ENCODE data around the gene PACRG. TPM values are rescaled to one million over a fixed set of nuclear protein-coding genes. Genes with fewer than 3 reads are reported as not detected.

PACRG gene
- total and polyA plus RNA-seq, 5 donors from 2014 or later = 0.44 to 1.2 (median 0.87) TPM; not detected in 2

DNA sequence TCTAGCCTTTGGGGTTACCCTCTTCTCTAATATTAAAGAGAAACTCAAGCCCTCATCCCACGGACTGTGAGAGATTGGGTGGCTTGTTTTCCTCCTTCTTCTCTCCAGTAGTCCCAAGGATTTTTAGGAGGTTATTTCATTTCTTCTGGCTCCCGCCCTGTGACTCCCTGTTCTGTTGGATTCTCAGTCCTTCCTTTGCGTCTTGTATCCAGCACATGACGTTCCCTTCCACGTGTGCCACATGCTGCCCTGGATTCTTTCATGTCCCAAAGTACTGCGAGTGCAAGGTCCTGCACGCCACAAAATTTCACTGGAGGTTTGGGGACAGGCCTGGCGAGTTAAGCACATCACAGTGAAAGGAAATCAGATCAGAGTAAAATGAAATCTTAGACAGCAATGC lies 213.4 kb downstream of the PACRG start:
- Mint-ChIP-seq H3K4me1 (no peaks in the 10 kb centered on the region), H3K9me3 (peaks cover 4 to 37% (median 11%) of the 10 kb centered on the region in 7 donors), H3K36me3 (peaks cover 4% of the 10 kb centered on the region), H3K27ac (no peak overlapping the region), H3K4me3 (no peak overlapping the region), H3K27me3 (no peaks in the 10 kb centered on the region)
- Histone ChIP-seq H3K27me3 (ENCODE audit: control insufficient read depth, insufficient read depth, low read length) (no peaks in the 10 kb centered on the region), H3K4me1 (ENCODE audit: control insufficient read depth, insufficient read depth, low read length, poor library complexity, severe bottlenecking) (no peaks in the 10 kb centered on the region), H3K36me3 (ENCODE audit: control insufficient read depth, insufficient read depth, low read length) (no peaks in the 10 kb centered on the region), H3K27ac (ENCODE audit: insufficient read depth, low read length, poor library complexity, severe bottlenecking) (no peak overlapping the region), H3K4me3 (ENCODE audit: low read depth, low read length) (no peak overlapping the region), H3K9me3 (ENCODE audit: control insufficient read depth in 2 of 2, low read length in 2 of 2) (peaks cover 0 to 4% of the 10 kb centered on the region in 2 experiments)
- no peak for DNase-seq
- ATAC-seq (ENCODE audit: low read depth in 2 of 2) = no peak

DNA sequence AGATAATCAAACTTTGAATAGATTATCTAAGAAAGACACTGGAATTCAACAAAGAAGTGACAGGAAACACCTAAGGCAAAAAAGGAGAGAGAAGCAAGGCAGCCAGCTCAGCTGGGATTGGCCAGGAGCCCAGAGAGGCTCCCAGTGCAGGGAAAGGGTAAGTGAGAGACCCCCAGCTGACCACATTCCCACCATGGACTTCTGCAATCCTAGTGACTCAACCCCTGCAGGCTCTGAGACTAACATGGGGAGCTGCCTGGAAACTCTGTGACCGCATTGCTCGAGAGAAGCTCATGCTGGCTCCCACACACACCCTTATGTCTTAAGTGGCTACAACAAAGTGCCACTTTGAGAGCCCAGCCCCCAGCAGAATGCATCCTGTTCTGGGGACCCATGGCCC lies 215.1 kb downstream of the PACRG start:
- H3K9me3 Mint-ChIP-seq = peaks cover 4 to 36% (median 11%) of the 10 kb centered on the region in 7 donors
- no peaks in the 10 kb centered on the region for H3K4me1 Mint-ChIP-seq
- no peaks in the 10 kb centered on the region for H3K36me3 ChIP-seq (ENCODE audit: control insufficient read depth, insufficient read depth, low read length)
- ATAC-seq (ENCODE audit: low read depth in 2 of 2) (no peak), DNase-seq (no peak)
- peaks cover 4% of the 10 kb centered on the region for H3K36me3 Mint-ChIP-seq
- peaks cover 0 to 4% of the 10 kb centered on the region in 2 experiments for H3K9me3 ChIP-seq (ENCODE audit: control insufficient read depth in 2 of 2, low read length in 2 of 2)
- no peak overlapping the region for H3K27ac Mint-ChIP-seq
- H3K27ac ChIP-seq (ENCODE audit: insufficient read depth, low read length, poor library complexity, severe bottlenecking) = no peak overlapping the region
- no peak overlapping the region for H3K4me3 Mint-ChIP-seq
- no peaks in the 10 kb centered on the region for H3K4me1 ChIP-seq (ENCODE audit: control insufficient read depth, insufficient read depth, low read length, poor library complexity, severe bottlenecking)
- no peaks in the 10 kb centered on the region for H3K27me3 ChIP-seq (ENCODE audit: control insufficient read depth, insufficient read depth, low read length)
- no peak overlapping the region for H3K4me3 ChIP-seq (ENCODE audit: low read depth, low read length)
- no peaks in the 10 kb centered on the region for H3K27me3 Mint-ChIP-seq

DNA sequence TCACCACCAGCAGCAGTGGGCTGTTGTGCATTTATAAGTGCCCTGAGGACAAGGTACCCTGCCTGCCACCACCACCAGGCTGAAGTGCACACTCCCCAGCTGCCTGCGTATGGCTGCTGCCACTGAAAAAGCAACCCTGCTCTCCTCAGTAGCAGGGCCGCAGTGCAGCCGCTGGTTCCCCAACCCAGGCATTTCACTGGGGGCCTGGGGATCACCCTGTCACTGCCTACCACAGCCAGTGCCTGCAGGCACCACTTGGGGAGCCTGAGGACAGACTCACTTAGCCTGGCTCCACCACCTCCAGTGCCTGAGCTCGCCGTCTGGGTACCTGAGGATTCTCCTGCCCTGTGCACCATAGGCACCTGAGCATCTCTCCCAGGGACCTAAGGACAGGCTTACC lies 215.6 kb downstream of the PACRG start:
- Histone ChIP-seq H3K27ac (ENCODE audit: insufficient read depth, low read length, poor library complexity, severe bottlenecking) (no peak overlapping the region), H3K36me3 (ENCODE audit: control insufficient read depth, insufficient read depth, low read length) (no peaks in the 10 kb centered on the region), H3K27me3 (ENCODE audit: control insufficient read depth, insufficient read depth, low read length) (no peaks in the 10 kb centered on the region), H3K4me1 (ENCODE audit: control insufficient read depth, insufficient read depth, low read length, poor library complexity, severe bottlenecking) (no peaks in the 10 kb centered on the region), H3K9me3 (ENCODE audit: control insufficient read depth in 2 of 2, low read length in 2 of 2) (peaks cover 0 to 4% of the 10 kb centered on the region in 2 experiments), H3K4me3 (ENCODE audit: low read depth, low read length) (no peak overlapping the region)
- H3K27ac Mint-ChIP-seq = no peak overlapping the region
- DNase-seq (no peak), ATAC-seq (ENCODE audit: low read depth in 2 of 2) (no peak)
- H3K4me1 Mint-ChIP-seq = no peaks in the 10 kb centered on the region
- no peaks in the 10 kb centered on the region for H3K27me3 Mint-ChIP-seq
- no peak overlapping the region for H3K4me3 Mint-ChIP-seq
- H3K36me3 Mint-ChIP-seq = peaks cover 4% of the 10 kb centered on the region
- H3K9me3 Mint-ChIP-seq = peaks cover 4 to 40% (median 11%) of the 10 kb centered on the region in 7 donors

DNA sequence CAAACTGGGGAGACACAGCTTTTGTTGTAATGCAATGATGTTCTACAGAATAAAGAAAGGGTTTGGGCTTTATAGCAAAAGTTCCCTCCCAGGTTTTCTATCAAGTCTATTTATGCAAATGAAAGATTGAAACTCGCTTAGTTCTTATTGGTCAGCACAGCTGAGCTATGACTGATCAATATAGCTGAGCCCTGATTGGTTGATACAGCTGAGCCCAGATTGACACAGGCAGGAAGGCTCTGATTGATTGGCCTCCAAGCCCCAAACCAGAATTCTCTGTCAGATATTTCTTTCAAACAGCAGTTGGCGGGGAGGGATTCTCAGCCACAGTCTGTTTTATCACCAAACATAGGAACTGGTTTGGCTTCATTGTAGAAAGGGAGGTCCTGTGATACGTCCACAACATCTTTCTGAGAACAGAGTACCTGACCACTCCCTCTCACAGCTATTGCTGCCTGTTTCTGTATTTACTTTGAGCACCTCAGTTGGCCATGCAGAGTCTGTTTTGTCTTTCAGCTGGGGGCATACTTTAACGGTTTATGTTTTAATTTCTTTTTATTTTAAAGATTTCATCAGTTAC lies 223.5 kb downstream of the PACRG start:
- DNase-seq (no peak), ATAC-seq (ENCODE audit: low read depth in 2 of 2) (no peak)
- H3K9me3 Mint-ChIP-seq = peaks cover 0 to 10% (median 3%) of the 10 kb centered on the region in 7 donors
- Histone ChIP-seq H3K27ac (ENCODE audit: insufficient read depth, low read length, poor library complexity, severe bottlenecking) (no peak overlapping the region), H3K9me3 (ENCODE audit: control insufficient read depth in 2 of 2, low read length in 2 of 2) (no peaks in the 10 kb centered on the region), H3K27me3 (ENCODE audit: control insufficient read depth, insufficient read depth, low read length) (no peaks in the 10 kb centered on the region), H3K4me3 (ENCODE audit: low read depth, low read length) (no peak overlapping the region), H3K4me1 (ENCODE audit: control insufficient read depth, insufficient read depth, low read length, poor library complexity, severe bottlenecking) (no peaks in the 10 kb centered on the region), H3K36me3 (ENCODE audit: control insufficient read depth, insufficient read depth, low read length) (no peaks in the 10 kb centered on the region)
- no peak overlapping the region for H3K27ac Mint-ChIP-seq
- no peaks in the 10 kb centered on the region for H3K27me3 Mint-ChIP-seq
- no peaks in the 10 kb centered on the region for H3K4me1 Mint-ChIP-seq
- H3K4me3 Mint-ChIP-seq = no peak overlapping the region
- peaks cover 3% of the 10 kb centered on the region for H3K36me3 Mint-ChIP-seq

DNA sequence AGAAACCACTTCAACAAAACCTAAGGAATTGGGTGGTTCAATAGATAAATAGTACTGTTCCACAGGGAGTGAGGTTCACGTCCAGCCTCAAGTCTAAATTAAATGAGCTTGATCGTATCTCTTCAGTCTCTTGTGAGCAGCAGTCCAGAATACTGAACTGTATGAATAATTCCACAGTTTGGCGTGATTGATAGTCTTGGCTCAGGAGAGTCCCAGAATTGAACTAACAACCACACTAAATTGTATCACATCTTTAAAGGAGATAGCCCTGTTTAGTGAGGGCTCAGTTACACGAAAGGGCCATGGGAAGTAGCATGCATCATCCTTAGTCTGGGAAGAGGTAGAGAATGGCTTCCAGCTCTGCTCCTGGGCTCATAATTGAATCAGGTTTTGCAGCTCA lies 224.6 kb downstream of the PACRG start:
- H3K27me3 Mint-ChIP-seq = no peaks in the 10 kb centered on the region
- peaks cover 0 to 10% (median 2%) of the 10 kb centered on the region in 7 donors for H3K9me3 Mint-ChIP-seq
- H3K4me3 ChIP-seq (ENCODE audit: low read depth, low read length) = no peak overlapping the region
- no peak overlapping the region for H3K27ac ChIP-seq (ENCODE audit: insufficient read depth, low read length, poor library complexity, severe bottlenecking)
- no peaks in the 10 kb centered on the region for H3K4me1 ChIP-seq (ENCODE audit: control insufficient read depth, insufficient read depth, low read length, poor library complexity, severe bottlenecking)
- H3K36me3 Mint-ChIP-seq = peaks cover 3% of the 10 kb centered on the region
- H3K4me1 Mint-ChIP-seq = no peaks in the 10 kb centered on the region
- no peaks in the 10 kb centered on the region for H3K36me3 ChIP-seq (ENCODE audit: control insufficient read depth, insufficient read depth, low read length)
- ATAC-seq (ENCODE audit: low read depth in 2 of 2) = no peak
- DNase-seq = no peak
- H3K9me3 ChIP-seq (ENCODE audit: control insufficient read depth in 2 of 2, low read length in 2 of 2) = no peaks in the 10 kb centered on the region
- H3K27me3 ChIP-seq (ENCODE audit: control insufficient read depth, insufficient read depth, low read length) = no peaks in the 10 kb centered on the region
- peak overlapping the region in 1 of 4 donors; percentile 7 for H3K4me3 Mint-ChIP-seq
- H3K27ac Mint-ChIP-seq = no peak overlapping the region

DNA sequence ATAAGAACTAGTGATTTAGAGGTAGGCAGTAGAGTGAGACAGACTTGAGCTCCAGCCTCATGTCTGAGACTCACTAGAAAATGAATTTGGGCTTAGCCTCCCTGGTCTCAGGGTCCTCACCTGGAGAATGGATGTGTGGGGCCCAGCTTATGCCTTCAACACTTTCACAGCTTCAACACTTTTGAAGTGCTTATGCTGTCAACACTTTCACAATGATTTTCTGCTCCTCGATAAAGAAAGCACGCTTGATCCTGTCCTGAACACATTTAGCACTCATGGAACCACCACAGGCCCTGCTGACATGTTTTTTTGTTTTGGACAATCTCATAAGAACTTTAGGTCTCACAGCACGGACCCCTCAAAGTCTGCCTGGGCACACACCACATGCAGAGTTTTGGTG lies 229.3 kb downstream of the PACRG start:
- Histone ChIP-seq H3K9me3 (ENCODE audit: control insufficient read depth in 2 of 2, low read length in 2 of 2) (no peaks in the 10 kb centered on the region), H3K27me3 (ENCODE audit: control insufficient read depth, insufficient read depth, low read length) (no peaks in the 10 kb centered on the region), H3K27ac (ENCODE audit: insufficient read depth, low read length, poor library complexity, severe bottlenecking) (no peak overlapping the region), H3K4me3 (ENCODE audit: low read depth, low read length) (no peak overlapping the region), H3K4me1 (ENCODE audit: control insufficient read depth, insufficient read depth, low read length, poor library complexity, severe bottlenecking) (no peaks in the 10 kb centered on the region), H3K36me3 (ENCODE audit: control insufficient read depth, insufficient read depth, low read length) (no peaks in the 10 kb centered on the region)
- Mint-ChIP-seq H3K27me3 (no peaks in the 10 kb centered on the region), H3K9me3 (peaks cover 0 to 14% (median 3%) of the 10 kb centered on the region in 7 donors), H3K36me3 (peaks cover 3% of the 10 kb centered on the region), H3K27ac (no peak overlapping the region), H3K4me1 (no peaks in the 10 kb centered on the region), H3K4me3 (no peak overlapping the region)
- ATAC-seq (ENCODE audit: low read depth in 2 of 2) (no peak), DNase-seq (no peak)

DNA sequence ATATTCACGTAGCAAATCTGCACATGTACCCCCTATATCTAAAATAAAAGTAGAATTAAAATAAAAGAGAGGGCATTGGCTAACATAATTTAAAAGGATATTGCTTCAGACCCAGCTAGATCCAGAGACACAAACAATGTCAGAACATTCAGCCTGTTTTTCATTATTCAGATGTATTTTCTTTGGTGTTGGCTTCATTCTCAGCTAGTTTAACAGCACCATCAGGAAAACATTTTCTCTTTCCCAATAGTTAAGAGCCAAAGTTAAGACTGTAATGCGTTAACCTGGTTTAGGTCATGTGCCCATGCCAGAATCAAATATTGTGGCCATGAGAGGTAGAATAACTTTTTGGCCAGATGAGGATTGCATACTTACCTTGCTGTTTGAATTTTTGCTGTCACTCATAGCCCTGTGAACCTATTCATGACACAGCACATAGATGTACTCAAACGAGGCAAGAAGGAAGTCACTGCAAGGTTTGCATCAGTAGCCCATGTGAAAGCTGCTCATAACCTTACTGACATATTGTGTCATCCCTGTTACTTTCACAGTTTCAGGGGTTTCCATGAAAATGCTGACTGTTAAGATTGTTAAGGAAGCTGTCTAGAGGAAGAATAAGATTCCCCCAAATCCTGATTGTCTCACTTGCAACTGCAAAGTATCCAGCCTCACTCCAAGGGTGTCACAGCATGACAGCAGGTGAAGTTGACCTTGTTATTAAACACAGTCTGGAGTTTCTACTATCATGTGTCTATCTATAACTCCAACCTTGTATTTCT lies 233.1 kb downstream of the PACRG start:
- Histone ChIP-seq H3K4me3 (ENCODE audit: low read depth, low read length) (no peak overlapping the region), H3K27ac (ENCODE audit: insufficient read depth, low read length, poor library complexity, severe bottlenecking) (no peak overlapping the region), H3K9me3 (ENCODE audit: control insufficient read depth in 2 of 2, low read length in 2 of 2) (no peaks in the 10 kb centered on the region), H3K27me3 (ENCODE audit: control insufficient read depth, insufficient read depth, low read length) (no peaks in the 10 kb centered on the region), H3K4me1 (ENCODE audit: control insufficient read depth, insufficient read depth, low read length, poor library complexity, severe bottlenecking) (no peaks in the 10 kb centered on the region), H3K36me3 (ENCODE audit: control insufficient read depth, insufficient read depth, low read length) (no peaks in the 10 kb centered on the region)
- H3K9me3 Mint-ChIP-seq = peaks cover 0 to 21% (median 4%) of the 10 kb centered on the region in 7 donors
- ATAC-seq (ENCODE audit: low read depth in 2 of 2) (no peak), DNase-seq (no peak)
- no peak overlapping the region for H3K27ac Mint-ChIP-seq
- no peaks in the 10 kb centered on the region for H3K27me3 Mint-ChIP-seq
- H3K36me3 Mint-ChIP-seq = no peaks in the 10 kb centered on the region
- H3K4me3 Mint-ChIP-seq = no peak overlapping the region
- no peaks in the 10 kb centered on the region for H3K4me1 Mint-ChIP-seq

DNA sequence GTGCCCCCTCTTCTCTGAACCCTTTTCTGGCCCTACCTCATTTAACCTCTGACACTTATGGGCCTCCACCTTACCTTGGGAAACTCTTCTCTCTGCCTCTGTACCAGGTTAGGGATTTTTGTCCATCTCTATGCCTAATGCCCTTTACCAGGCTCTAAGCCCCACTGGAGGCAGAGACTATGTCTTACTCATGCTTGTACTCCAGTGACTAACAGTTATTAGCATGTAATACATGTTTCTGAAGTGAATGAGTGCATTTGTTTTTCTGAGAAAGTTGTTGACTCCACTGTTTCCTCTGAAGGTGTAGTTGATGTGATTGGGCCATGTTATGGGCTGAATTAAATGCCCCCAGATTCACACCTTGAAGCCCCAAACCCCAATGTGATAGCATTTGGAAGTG lies 234.3 kb downstream of the PACRG start:
- H3K4me1 Mint-ChIP-seq = no peaks in the 10 kb centered on the region
- Histone ChIP-seq H3K27me3 (ENCODE audit: control insufficient read depth, insufficient read depth, low read length) (no peaks in the 10 kb centered on the region), H3K27ac (ENCODE audit: insufficient read depth, low read length, poor library complexity, severe bottlenecking) (no peak overlapping the region), H3K9me3 (ENCODE audit: control insufficient read depth in 2 of 2, low read length in 2 of 2) (no peaks in the 10 kb centered on the region), H3K4me3 (ENCODE audit: low read depth, low read length) (no peak overlapping the region), H3K36me3 (ENCODE audit: control insufficient read depth, insufficient read depth, low read length) (no peaks in the 10 kb centered on the region), H3K4me1 (ENCODE audit: control insufficient read depth, insufficient read depth, low read length, poor library complexity, severe bottlenecking) (no peaks in the 10 kb centered on the region)
- no peak overlapping the region for H3K4me3 Mint-ChIP-seq
- H3K27ac Mint-ChIP-seq = no peak overlapping the region
- DNase-seq (no peak), ATAC-seq (ENCODE audit: low read depth in 2 of 2) (no peak)
- no peaks in the 10 kb centered on the region for H3K27me3 Mint-ChIP-seq
- no peaks in the 10 kb centered on the region for H3K36me3 Mint-ChIP-seq
- H3K9me3 Mint-ChIP-seq = peaks cover 0 to 21% (median 4%) of the 10 kb centered on the region in 7 donors
